H9 (cell line): ENCODE results near the gene SLC24A4. TPM values are rescaled to one million over a fixed set of nuclear protein-coding genes. Genes with fewer than 3 reads are reported as not detected.

Experiments
- DNase-seq: peaks from one replicate; pipeline ENCODE4 v3.0.0-alpha.2; 2017
- H2AFZ ChIP-seq: one replicate; pipeline ENCODE4 v1.6.1; 2013; ENCODE audit warnings: mild to moderate bottlenecking, low read length, control low read depth, moderate library complexity
- H2AK5ac ChIP-seq: 2 replicates; pipeline ENCODE4 v1.6.1; 2013; ENCODE audit warnings: low read length, control low read depth, mixed read lengths; ENCODE audit not compliant: insufficient read length
- H2BK120ac ChIP-seq: one replicate; pipeline ENCODE4 v1.6.1; 2013; ENCODE audit warnings: low read depth, mild to moderate bottlenecking, low read length, control low read depth, inconsistent platforms; ENCODE audit not compliant: poor library complexity, severe bottlenecking
- H2BK12ac ChIP-seq: 2 replicates; pipeline ENCODE4 v1.6.1; 2013; ENCODE audit warnings: low read length, control low read depth, mixed read lengths, low read depth; ENCODE audit not compliant: insufficient read length
- H2BK15ac ChIP-seq: 2 replicates; pipeline ENCODE4 v1.6.1; 2013; ENCODE audit warnings: low read depth, low read length, control low read depth
- H2BK20ac ChIP-seq: one replicate; pipeline ENCODE4 v1.6.1; 2013; ENCODE audit warnings: low read depth, mild to moderate bottlenecking, low read length, control low read depth, inconsistent platforms; ENCODE audit not compliant: poor library complexity, severe bottlenecking
- H2BK5ac ChIP-seq: 2 replicates; pipeline ENCODE4 v1.6.1; 2013; ENCODE audit warnings: low read length, control low read depth, mixed read lengths; ENCODE audit not compliant: insufficient read length
- H3K14ac ChIP-seq: 2 replicates; pipeline ENCODE4 v1.6.1; 2013; ENCODE audit warnings: low read length, control low read depth; ENCODE audit not compliant: insufficient read depth
- H3K18ac ChIP-seq: 2 replicates; pipeline ENCODE4 v1.6.1; 2013; ENCODE audit warnings: low read depth, mild to moderate bottlenecking, mixed read lengths, low read length, control low read depth; ENCODE audit not compliant: insufficient read length
- H3K23ac ChIP-seq: 2 replicates; pipeline ENCODE4 v1.6.1; 2013; ENCODE audit warnings: low read length, control low read depth, mixed read lengths, low read depth; ENCODE audit not compliant: insufficient read length
- H3K23me2 ChIP-seq: 2 replicates; pipeline ENCODE4 v1.6.1; 2013; ENCODE audit warnings: low read depth, mild to moderate bottlenecking, mixed read lengths, low read length, control low read depth; ENCODE audit not compliant: insufficient read length, poor library complexity, severe bottlenecking
- H3K27ac ChIP-seq: 2 replicates; pipeline ENCODE4 v1.5.1; 2013; ENCODE audit warnings: low read length, control low read depth, mixed read lengths, low read depth; ENCODE audit not compliant: insufficient read length
- H3K27me3 ChIP-seq: 2 replicates; pipeline ENCODE4 v1.6.1; 2013; ENCODE audit warnings: low read length, control low read depth, inconsistent platforms; ENCODE audit not compliant: insufficient read depth
- H3K4ac ChIP-seq: 2 replicates; pipeline ENCODE4 v1.6.1; 2013; ENCODE audit warnings: low read depth, mild to moderate bottlenecking, control low read depth, inconsistent platforms, low read length, moderate library complexity
- H3K4me1 ChIP-seq: 2 replicates; pipeline ENCODE4 v1.6.1; 2013; ENCODE audit warnings: low read length, control low read depth, inconsistent platforms; ENCODE audit not compliant: insufficient read depth
- H3K4me2 ChIP-seq: 2 replicates; pipeline ENCODE4 v1.6.1; 2013; ENCODE audit warnings: low read length, control low read depth, mixed read lengths; ENCODE audit not compliant: insufficient read length, insufficient read depth
- H3K56ac ChIP-seq: 2 replicates; pipeline ENCODE4 v1.6.1; 2013; ENCODE audit warnings: low read depth, mild to moderate bottlenecking, mixed read lengths, low read length, control low read depth; ENCODE audit not compliant: insufficient read length
- H3K79me1 ChIP-seq: 2 replicates; pipeline ENCODE4 v1.6.1; 2013; ENCODE audit warnings: low read depth, mild to moderate bottlenecking, moderate library complexity, low read length, control low read depth, inconsistent platforms; ENCODE audit not compliant: insufficient read depth, poor library complexity, severe bottlenecking
- H3K79me2 ChIP-seq: 2 replicates; pipeline ENCODE4 v1.6.1; 2013; ENCODE audit warnings: low read length, control low read depth, inconsistent platforms; ENCODE audit not compliant: insufficient read depth
- H3K9ac ChIP-seq: 2 replicates; pipeline ENCODE4 v1.6.1; 2013; ENCODE audit warnings: low read length, control low read depth, mixed read lengths; ENCODE audit not compliant: insufficient read length; ENCODE audit errors: extremely low read depth
- H3K9me3 ChIP-seq: one replicate; pipeline ENCODE4 v1.6.1; 2013; ENCODE audit warnings: low read depth, low read length, inconsistent platforms; ENCODE audit not compliant: control insufficient read depth
- H3T11ph ChIP-seq: one replicate; pipeline ENCODE4 v1.6.1; 2013; ENCODE audit warnings: mild to moderate bottlenecking, low read length, control low read depth, inconsistent platforms
- H4K20me1 ChIP-seq: one replicate; pipeline ENCODE4 v1.6.1; 2013; ENCODE audit not compliant: control insufficient read depth, insufficient read length, insufficient read depth
- H4K5ac ChIP-seq: 2 replicates; pipeline ENCODE4 v1.6.1; 2013; ENCODE audit warnings: low read depth, mild to moderate bottlenecking, mixed read lengths, low read length, control low read depth; ENCODE audit not compliant: insufficient read length
- H4K8ac ChIP-seq: replicated peaks from 2 replicates; pipeline ENCODE4 v1.6.1; 2013; ENCODE audit warnings: low read length, control low read depth, mixed read lengths, low read depth; ENCODE audit not compliant: insufficient read length
- H4K91ac ChIP-seq: 2 replicates; pipeline ENCODE4 v1.6.1; 2013; ENCODE audit warnings: low read depth, mild to moderate bottlenecking, moderate library complexity, mixed read lengths, low read length, control low read depth; ENCODE audit not compliant: insufficient read length
- H3K27ac Mint-ChIP-seq, 3 experiments: 2 replicates in 2 of 3; 3 replicates in 1 of 3; pipeline ENCODE4 v1.8.0; 2020 to 2021; ENCODE audit warnings: mixed read lengths in 3 of 3, mild to moderate bottlenecking in 1 of 3, moderate library complexity in 1 of 3
- H3K27me3 Mint-ChIP-seq: 2 replicates; pipeline ENCODE4 v1.8.0; 2021; ENCODE audit warnings: low read depth, mild to moderate bottlenecking, moderate library complexity, mixed read lengths
- H3K36me3 Mint-ChIP-seq, 3 experiments: 2 replicates in 2 of 3; 3 replicates in 1 of 3; pipeline ENCODE4 v1.8.0; 2020 to 2021; ENCODE audit warnings: low read depth in 3 of 3, mixed read lengths in 3 of 3; ENCODE audit not compliant: insufficient read depth in 1 of 3
- H3K4me1 Mint-ChIP-seq, 2 experiments: 2 replicates each; pipeline ENCODE4 v1.8.0; 2020; ENCODE audit warnings: mixed read lengths in 2 of 2
- H3K4me3 Mint-ChIP-seq, 2 experiments: 2 replicates in 1 of 2; 3 replicates in 1 of 2; pipeline ENCODE4 v1.8.0; 2020 to 2021; ENCODE audit warnings: mild to moderate bottlenecking in 2 of 2, mixed read lengths in 2 of 2, moderate library complexity in 1 of 2
- H3K9me3 Mint-ChIP-seq, 2 experiments: 2 replicates in 1 of 2; 3 replicates in 1 of 2; pipeline ENCODE4 v1.8.0; 2020; ENCODE audit warnings: mild to moderate bottlenecking in 2 of 2, mixed read lengths in 2 of 2, moderate library complexity in 1 of 2
- WGBS: extraction: QIAGEN DNeasy Blood & Tissue Kit; methylation state at CpG from one replicate; pipeline ENCODE4 v1.1.7; 2013; ENCODE audit warnings: missing lambda C conversion rate, low lambda C conversion rate, mixed read lengths; ENCODE audit not compliant: insufficient read length; ENCODE audit errors: extremely low coverage; 5-methylcytosine and 5-hydroxymethylcytosine counted together
- total RNA-seq: library from RNA; stranded (reverse); gene quantifications from 2 replicates; pipeline ENCODE4 v1.2.1, GENCODE V29; 2021
- TF ChIP-seq, protein P1 (sequence below): fragments of 200-600 bp; sonication (generic); conservative IDR thresholded peaks from 3 replicates; pipeline ENCODE4 v1.8.0; 2021; ENCODE audit warnings: antibody characterized with exemption, mild to moderate bottlenecking

The SLC24A4 gene
- total RNA-seq, 1 experiment from 2014 or later: 0.24 TPM

DNA sequence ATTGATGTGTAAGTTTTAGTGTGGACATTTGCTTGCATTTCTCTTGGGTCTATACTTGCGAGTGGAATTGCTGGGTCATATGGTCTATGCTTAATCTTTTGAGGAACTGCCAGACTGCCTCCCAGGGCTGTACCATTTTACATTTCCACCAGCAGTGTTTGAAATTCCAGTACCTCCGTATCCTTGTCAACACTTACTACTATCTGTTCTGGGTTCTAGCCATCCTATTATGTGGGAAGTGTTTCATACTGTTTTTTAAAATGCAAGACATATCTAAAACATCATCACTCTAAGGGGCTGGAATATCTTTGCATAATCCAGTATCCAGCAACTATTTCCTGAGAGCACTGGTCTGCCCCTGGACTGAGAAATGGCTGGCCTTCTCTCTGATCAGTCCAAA lies 110.4 kb downstream of the SLC24A4 start:
- no peak overlapping the region for H2BK5ac ChIP-seq
- no peaks in the 10 kb centered on the region for H3K79me1 ChIP-seq
- no peak overlapping the region for H2BK12ac ChIP-seq
- no peak overlapping the region for H4K91ac ChIP-seq
- TF ChIP-seq, protein P1, sequence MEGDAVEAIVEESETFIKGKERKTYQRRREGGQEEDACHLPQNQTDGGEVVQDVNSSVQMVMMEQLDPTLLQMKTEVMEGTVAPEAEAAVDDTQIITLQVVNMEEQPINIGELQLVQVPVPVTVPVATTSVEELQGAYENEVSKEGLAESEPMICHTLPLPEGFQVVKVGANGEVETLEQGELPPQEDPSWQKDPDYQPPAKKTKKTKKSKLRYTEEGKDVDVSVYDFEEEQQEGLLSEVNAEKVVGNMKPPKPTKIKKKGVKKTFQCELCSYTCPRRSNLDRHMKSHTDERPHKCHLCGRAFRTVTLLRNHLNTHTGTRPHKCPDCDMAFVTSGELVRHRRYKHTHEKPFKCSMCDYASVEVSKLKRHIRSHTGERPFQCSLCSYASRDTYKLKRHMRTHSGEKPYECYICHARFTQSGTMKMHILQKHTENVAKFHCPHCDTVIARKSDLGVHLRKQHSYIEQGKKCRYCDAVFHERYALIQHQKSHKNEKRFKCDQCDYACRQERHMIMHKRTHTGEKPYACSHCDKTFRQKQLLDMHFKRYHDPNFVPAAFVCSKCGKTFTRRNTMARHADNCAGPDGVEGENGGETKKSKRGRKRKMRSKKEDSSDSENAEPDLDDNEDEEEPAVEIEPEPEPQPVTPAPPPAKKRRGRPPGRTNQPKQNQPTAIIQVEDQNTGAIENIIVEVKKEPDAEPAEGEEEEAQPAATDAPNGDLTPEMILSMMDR: no peak
- no peak overlapping the region for H2BK15ac ChIP-seq
- no peak overlapping the region for H3K4me2 ChIP-seq
- H3K36me3 Mint-ChIP-seq: peaks cover 0 to 2% (median 0%) of the 10 kb centered on the region in 3 experiments; a peak in 1 of 7 replicates
- no peak overlapping the region for H3K14ac ChIP-seq
- H3K27me3 ChIP-seq: no peaks in the 10 kb centered on the region
- no peak overlapping the region for H3K23ac ChIP-seq
- H3K4me1 Mint-ChIP-seq: peaks cover 0 to 5% of the 10 kb centered on the region in 2 experiments; a peak in 1 of 4 replicates
- H4K20me1 ChIP-seq: no peaks in the 10 kb centered on the region
- H3K9ac ChIP-seq: no peak overlapping the region
- DNase-seq: no peak
- no peaks in the 10 kb centered on the region for H3K23me2 ChIP-seq
- no peak overlapping the region for H2BK120ac ChIP-seq
- peaks cover 5% of the 10 kb centered on the region for H3K27me3 Mint-ChIP-seq
- H3K56ac ChIP-seq: no peak overlapping the region
- H4K5ac ChIP-seq: no peak overlapping the region
- no peak overlapping the region for H3K18ac ChIP-seq
- no peaks in the 10 kb centered on the region for H3K4me1 ChIP-seq
- H3K4ac ChIP-seq: no peak overlapping the region
- H3K9me3 Mint-ChIP-seq: peaks cover 2 to 3% of the 10 kb centered on the region in 2 experiments; a peak in 3 of 5 replicates
- H4K8ac ChIP-seq: no peak overlapping the region
- H3T11ph ChIP-seq: no peak overlapping the region
- H2AK5ac ChIP-seq: no peak overlapping the region
- no CpG with 5 or more reads among the region's 2 CpGs for WGBS
- H3K27ac ChIP-seq: no peak overlapping the region
- no peak overlapping the region for H3K4me3 Mint-ChIP-seq
- H2BK20ac ChIP-seq: no peak overlapping the region
- no peaks in the 10 kb centered on the region for H3K79me2 ChIP-seq
- no peak overlapping the region for H2AFZ ChIP-seq
- no peaks in the 10 kb centered on the region for H3K9me3 ChIP-seq
- no peak overlapping the region for H3K27ac Mint-ChIP-seq
